ENCODE results near the gene B9D1.

DNA sequence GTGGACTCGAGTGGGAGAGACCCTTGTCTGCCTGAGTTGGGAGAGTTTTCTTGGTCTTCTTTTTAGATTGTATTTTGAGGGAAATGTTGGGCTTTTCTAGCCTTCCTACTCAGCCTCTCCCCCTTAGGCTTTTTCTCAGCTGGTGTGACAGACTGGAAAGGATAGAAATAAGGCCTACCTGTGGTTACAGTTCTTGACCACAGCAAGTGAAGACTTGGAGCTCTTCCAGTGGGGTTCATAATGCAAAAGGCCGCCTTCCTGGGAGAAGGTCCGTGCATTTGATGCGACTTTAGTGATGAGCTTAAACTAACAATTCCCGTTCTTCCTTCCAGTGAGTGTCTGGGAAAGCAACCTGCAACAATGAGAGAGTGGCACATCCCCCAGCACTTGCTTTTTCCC lies 56.8 kb downstream of the B9D1 start:
- TF ChIP-seq POLR2AphosphoS5 (IDR thresholded peaks at IDR 0.05; ENCODE audit: low read depth, low read length) (no peak), SIN3A (IDR thresholded peaks at IDR 0.05; ENCODE audit: borderline replicate concordance, insufficient read depth, low read length) (no peak)
- TF ChIP-seq, protein P1, sequence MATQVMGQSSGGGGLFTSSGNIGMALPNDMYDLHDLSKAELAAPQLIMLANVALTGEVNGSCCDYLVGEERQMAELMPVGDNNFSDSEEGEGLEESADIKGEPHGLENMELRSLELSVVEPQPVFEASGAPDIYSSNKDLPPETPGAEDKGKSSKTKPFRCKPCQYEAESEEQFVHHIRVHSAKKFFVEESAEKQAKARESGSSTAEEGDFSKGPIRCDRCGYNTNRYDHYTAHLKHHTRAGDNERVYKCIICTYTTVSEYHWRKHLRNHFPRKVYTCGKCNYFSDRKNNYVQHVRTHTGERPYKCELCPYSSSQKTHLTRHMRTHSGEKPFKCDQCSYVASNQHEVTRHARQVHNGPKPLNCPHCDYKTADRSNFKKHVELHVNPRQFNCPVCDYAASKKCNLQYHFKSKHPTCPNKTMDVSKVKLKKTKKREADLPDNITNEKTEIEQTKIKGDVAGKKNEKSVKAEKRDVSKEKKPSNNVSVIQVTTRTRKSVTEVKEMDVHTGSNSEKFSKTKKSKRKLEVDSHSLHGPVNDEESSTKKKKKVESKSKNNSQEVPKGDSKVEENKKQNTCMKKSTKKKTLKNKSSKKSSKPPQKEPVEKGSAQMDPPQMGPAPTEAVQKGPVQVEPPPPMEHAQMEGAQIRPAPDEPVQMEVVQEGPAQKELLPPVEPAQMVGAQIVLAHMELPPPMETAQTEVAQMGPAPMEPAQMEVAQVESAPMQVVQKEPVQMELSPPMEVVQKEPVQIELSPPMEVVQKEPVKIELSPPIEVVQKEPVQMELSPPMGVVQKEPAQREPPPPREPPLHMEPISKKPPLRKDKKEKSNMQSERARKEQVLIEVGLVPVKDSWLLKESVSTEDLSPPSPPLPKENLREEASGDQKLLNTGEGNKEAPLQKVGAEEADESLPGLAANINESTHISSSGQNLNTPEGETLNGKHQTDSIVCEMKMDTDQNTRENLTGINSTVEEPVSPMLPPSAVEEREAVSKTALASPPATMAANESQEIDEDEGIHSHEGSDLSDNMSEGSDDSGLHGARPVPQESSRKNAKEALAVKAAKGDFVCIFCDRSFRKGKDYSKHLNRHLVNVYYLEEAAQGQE (IDR thresholded peaks at IDR 0.05; ENCODE audit: insufficient read depth in 1 of 2, low read depth in 2 of 2, low read length in 2 of 2) = no peak

Measured in PFSK-1 (cell line).